SU-DHL-6 (cell line): ENCODE data around the gene RBPMS2.

Experiments used
- H2AFZ ChIP-seq: fragments of 200-600 bp; sonication (generic); 2 replicates; pipeline ENCODE4 v1.6.1; 2014; ENCODE audit warnings: low read depth, mild to moderate bottlenecking, moderate library complexity, mixed read lengths, antibody characterized with exemption, low read length; ENCODE audit not compliant: severe bottlenecking
- H3F3A ChIP-seq: fragments of 200-600 bp; shearing (Covaris generic); 2 replicates; pipeline ENCODE4 v1.6.0; 2016; ENCODE audit warnings: antibody characterized with exemption, mild to moderate bottlenecking; ENCODE audit not compliant: insufficient read depth
- H3K27ac ChIP-seq: fragments of 200-600 bp; sonication (generic); 2 replicates; pipeline ENCODE4 v1.5.1; 2016; ENCODE audit warnings: low read depth, mild to moderate bottlenecking, low read length, moderate library complexity, mixed read lengths
- H3K27me3 ChIP-seq: fragments of 200-600 bp; sonication (generic), shearing (Covaris generic); 2 replicates; pipeline ENCODE4 v1.6.0; 2014; ENCODE audit warnings: mild to moderate bottlenecking, low read length
- H3K36me3 ChIP-seq: fragments of 200-600 bp; sonication (generic); 2 replicates; pipeline ENCODE4 v1.6.1; 2014; ENCODE audit warnings: mild to moderate bottlenecking, low read length, mixed read lengths
- H3K4me2 ChIP-seq: fragments of 300-600, 200-600 bp; shearing (Covaris generic), sonication (generic); 2 replicates; pipeline ENCODE4 v1.6.0; 2014; ENCODE audit warnings: low read length, low read depth, mild to moderate bottlenecking; ENCODE audit not compliant: poor library complexity, severe bottlenecking
- H3K4me3 ChIP-seq: fragments of 200-600 bp; sonication (generic); 2 replicates; pipeline ENCODE4 v1.5.1; 2014; ENCODE audit warnings: antibody characterized with exemption, low read length, mild to moderate bottlenecking, mixed read lengths; ENCODE audit not compliant: insufficient read depth, poor library complexity, severe bottlenecking
- H3K79me2 ChIP-seq: fragments of 200-600 bp; sonication (generic); 2 replicates; pipeline ENCODE4 v1.6.1; 2014; ENCODE audit warnings: mild to moderate bottlenecking, low read length, moderate library complexity; ENCODE audit not compliant: insufficient read depth
- H3K9ac ChIP-seq: fragments of 200-600 bp; sonication (generic); 2 replicates; pipeline ENCODE4 v1.7.0; 2014; ENCODE audit warnings: mild to moderate bottlenecking, low read length
- H3K9me2 ChIP-seq: fragments of 200-600 bp; sonication (generic); replicated peaks from 2 replicates; pipeline ENCODE4 v1.6.1; 2014; ENCODE audit warnings: low read length; ENCODE audit not compliant: insufficient read depth
- H3K9me3 ChIP-seq: fragments of 200-600 bp; sonication (generic); 2 replicates; pipeline ENCODE4 v1.6.1; 2014; ENCODE audit warnings: low read length, mixed read lengths; ENCODE audit not compliant: insufficient read depth
- H4K20me1 ChIP-seq: fragments of 200-600 bp; sonication (generic); 2 replicates; pipeline ENCODE4 v1.6.1; 2014; ENCODE audit warnings: low read depth, mild to moderate bottlenecking, antibody characterized with exemption, low read length, moderate library complexity, mixed read lengths
- EZH2phosphoT487 ChIP-seq: fragments of 200-600 bp; sonication (generic), shearing (Covaris generic); conservative IDR thresholded peaks from 2 replicates; pipeline ENCODE4 v1.6.1; 2018; ENCODE audit warnings: mild to moderate bottlenecking, antibody characterized with exemption, low read length, moderate library complexity, mixed read lengths
- TF ChIP-seq, protein P1 (sequence below): fragments of 200-600 bp; sonication (generic); IDR thresholded peaks from one replicate; pipeline ENCODE4 v1.5.1; 2017; ENCODE audit warnings: antibody characterized with exemption, mild to moderate bottlenecking, low read length, moderate library complexity; ENCODE audit not compliant: insufficient read depth, poor library complexity, severe bottlenecking

RBPMS2 gene

DNA sequence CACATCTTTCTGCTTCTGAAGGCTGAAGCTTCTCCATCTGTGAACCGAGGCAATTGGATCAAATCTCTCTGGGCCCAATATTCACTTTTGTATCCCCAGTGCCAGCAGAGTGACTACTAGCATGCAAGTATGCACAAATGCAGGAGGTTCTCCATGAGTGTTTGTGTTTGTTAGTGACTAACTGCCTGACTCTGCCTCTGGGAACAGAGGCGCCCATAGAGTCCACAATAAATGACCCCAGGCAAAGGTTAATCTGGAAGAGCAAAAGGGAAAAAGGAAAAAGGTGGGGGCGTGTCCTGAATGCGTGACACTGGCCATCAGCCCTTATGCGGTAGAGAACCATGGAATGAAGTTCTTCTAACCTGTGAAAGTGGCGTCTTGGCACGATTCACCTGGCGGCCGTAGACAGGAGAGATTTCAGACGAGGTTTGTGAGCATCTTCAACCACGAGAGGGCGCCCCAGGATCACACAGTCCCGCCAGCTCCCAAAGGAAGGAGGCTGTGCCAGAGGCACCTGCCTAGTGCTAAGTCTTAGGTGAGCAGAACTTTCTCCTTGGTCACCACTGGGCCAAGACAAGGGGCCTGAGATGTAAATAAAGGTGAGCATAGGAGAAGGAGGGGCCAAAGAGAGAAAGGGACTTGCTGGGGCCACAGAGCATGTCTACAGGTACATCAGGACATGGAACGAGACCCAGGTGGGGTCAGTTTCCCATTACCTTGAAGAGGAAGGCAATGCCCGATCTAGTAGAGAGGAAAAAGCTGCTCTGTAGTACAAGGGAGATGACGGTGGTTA, 44.2 kb downstream of the RBPMS2 start:
- H3K36me3 ChIP-seq, result no peaks in the 10 kb centered on the region
- H3K27me3 ChIP-seq, result no peaks in the 10 kb centered on the region
- TF ChIP-seq, protein P1, sequence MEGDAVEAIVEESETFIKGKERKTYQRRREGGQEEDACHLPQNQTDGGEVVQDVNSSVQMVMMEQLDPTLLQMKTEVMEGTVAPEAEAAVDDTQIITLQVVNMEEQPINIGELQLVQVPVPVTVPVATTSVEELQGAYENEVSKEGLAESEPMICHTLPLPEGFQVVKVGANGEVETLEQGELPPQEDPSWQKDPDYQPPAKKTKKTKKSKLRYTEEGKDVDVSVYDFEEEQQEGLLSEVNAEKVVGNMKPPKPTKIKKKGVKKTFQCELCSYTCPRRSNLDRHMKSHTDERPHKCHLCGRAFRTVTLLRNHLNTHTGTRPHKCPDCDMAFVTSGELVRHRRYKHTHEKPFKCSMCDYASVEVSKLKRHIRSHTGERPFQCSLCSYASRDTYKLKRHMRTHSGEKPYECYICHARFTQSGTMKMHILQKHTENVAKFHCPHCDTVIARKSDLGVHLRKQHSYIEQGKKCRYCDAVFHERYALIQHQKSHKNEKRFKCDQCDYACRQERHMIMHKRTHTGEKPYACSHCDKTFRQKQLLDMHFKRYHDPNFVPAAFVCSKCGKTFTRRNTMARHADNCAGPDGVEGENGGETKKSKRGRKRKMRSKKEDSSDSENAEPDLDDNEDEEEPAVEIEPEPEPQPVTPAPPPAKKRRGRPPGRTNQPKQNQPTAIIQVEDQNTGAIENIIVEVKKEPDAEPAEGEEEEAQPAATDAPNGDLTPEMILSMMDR, result peak; percentile 68
- no peak for TF ChIP-seq EZH2phosphoT487
- H3K27ac ChIP-seq, result no peak overlapping the region
- no peak overlapping the region for H3K4me3 ChIP-seq
- H3K79me2 ChIP-seq, result no peaks in the 10 kb centered on the region
- no peaks in the 10 kb centered on the region for H3K9me2 ChIP-seq
- no peak overlapping the region for H3K4me2 ChIP-seq
- no peaks in the 10 kb centered on the region for H4K20me1 ChIP-seq
- no peaks in the 10 kb centered on the region for H3F3A ChIP-seq
- no peak overlapping the region for H3K9ac ChIP-seq
- H3K9me3 ChIP-seq, result no peaks in the 10 kb centered on the region
- peak overlapping the region; percentile 55 for H2AFZ ChIP-seq

DNA sequence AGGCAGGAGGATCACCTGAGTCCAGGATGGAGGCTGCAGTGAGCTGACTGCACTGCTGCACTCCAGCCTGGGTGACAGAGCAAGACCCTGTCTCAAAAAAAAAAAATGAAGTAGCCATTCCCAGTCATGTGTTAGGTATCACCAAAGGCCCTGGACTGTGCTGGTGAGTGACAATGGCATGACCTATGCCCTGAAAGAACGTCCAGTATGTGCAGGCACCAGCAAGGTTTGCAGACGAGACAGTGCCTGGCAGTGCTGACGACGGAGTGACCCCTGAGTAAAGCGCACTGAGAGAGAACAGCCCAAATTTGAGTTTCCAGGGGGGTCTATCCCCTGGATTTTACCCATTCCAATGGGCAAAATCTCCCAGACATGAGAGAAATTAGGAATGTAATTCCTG, 45.2 kb downstream of the RBPMS2 start:
- Histone ChIP-seq H3K9me3 (no peaks in the 10 kb centered on the region), H3K4me3 (no peak overlapping the region), H3K79me2 (no peaks in the 10 kb centered on the region), H3K9me2 (no peaks in the 10 kb centered on the region), H3K36me3 (no peaks in the 10 kb centered on the region), H2AFZ (no peak overlapping the region), H3K27me3 (no peaks in the 10 kb centered on the region), H3K27ac (no peak overlapping the region), H3K4me2 (no peak overlapping the region), H4K20me1 (no peaks in the 10 kb centered on the region), H3K9ac (no peak overlapping the region), H3F3A (no peaks in the 10 kb centered on the region)
- TF ChIP-seq EZH2phosphoT487, result no peak
- TF ChIP-seq, protein P1, result no peak

DNA sequence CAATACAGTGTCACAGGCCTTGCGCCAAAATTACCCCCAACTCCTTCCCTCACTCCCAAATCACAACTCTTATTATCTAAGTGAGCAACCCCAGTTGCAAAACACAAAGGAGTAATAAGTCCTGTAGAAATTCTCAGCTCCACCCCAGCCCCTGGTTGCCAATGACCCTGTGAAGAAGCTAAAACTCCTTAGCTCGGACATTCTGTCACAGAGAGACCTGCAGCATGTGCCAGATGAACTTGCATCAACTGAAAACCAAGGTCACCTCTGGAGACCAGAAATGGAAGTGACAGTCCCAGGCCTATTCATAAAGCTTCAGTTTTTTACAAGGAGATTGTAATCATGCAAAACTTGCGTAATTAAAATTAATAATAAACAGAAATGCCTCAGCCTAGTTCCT, 55.2 kb downstream of the RBPMS2 start:
- Histone ChIP-seq H3K4me2 (no peak overlapping the region), H3K27ac (no peak overlapping the region), H3K4me3 (no peak overlapping the region), H4K20me1 (no peaks in the 10 kb centered on the region), H3F3A (no peaks in the 10 kb centered on the region), H3K36me3 (no peaks in the 10 kb centered on the region), H3K9ac (no peak overlapping the region), H3K9me3 (no peaks in the 10 kb centered on the region), H2AFZ (no peak overlapping the region), H3K27me3 (no peaks in the 10 kb centered on the region), H3K79me2 (no peaks in the 10 kb centered on the region), H3K9me2 (no peaks in the 10 kb centered on the region)
- no peak for TF ChIP-seq EZH2phosphoT487
- TF ChIP-seq, protein P1, result no peak
